KMS-11 (cell line): ENCODE measurements around the gene PCDHGA4.
A peak's percentile ranks its signal among the peaks of the same experiment; 100 is the strongest.
"Not testable (repeated sequence)": the region's sequence is repeated elsewhere in the genome, so short reads cannot be mapped to it uniquely, and the experiment has no call there.

Experiments used
- H2AFZ ChIP-seq: fragments of 200-600 bp; sonication (generic); 2 replicates; pipeline ENCODE4 v1.6.1; 2016; ENCODE audit warnings: antibody characterized with exemption, mixed run types, low read depth
- H3K27ac ChIP-seq: fragments of 200-600 bp; sonication (generic); 2 replicates; pipeline ENCODE4 v1.6.1; 2016; ENCODE audit warnings: mild to moderate bottlenecking, mixed run types
- H3K27me3 ChIP-seq: fragments of 200-600 bp; sonication (generic); 2 replicates; pipeline ENCODE4 v1.6.1; 2017; ENCODE audit warnings: mild to moderate bottlenecking, low read depth, mixed run types, moderate library complexity; ENCODE audit not compliant: insufficient read depth
- H3K36me3 ChIP-seq: fragments of 200-600 bp; sonication (generic); 2 replicates; pipeline ENCODE4 v1.6.1; 2017; ENCODE audit warnings: mild to moderate bottlenecking, mixed run types; ENCODE audit not compliant: insufficient read depth
- H3K4me1 ChIP-seq: fragments of 200-600 bp; sonication (generic); 2 replicates; pipeline ENCODE4 v1.6.1; 2016; ENCODE audit warnings: mild to moderate bottlenecking, low read depth, mixed run types; ENCODE audit not compliant: poor library complexity, severe bottlenecking
- H3K4me2 ChIP-seq: fragments of 200-600 bp; sonication (generic); 2 replicates; pipeline ENCODE4 v1.7.0; 2016; ENCODE audit warnings: mild to moderate bottlenecking, mixed run types
- H3K4me3 ChIP-seq: fragments of 200-600 bp; sonication (generic); IDR thresholded peaks from 2 replicates; pipeline ENCODE4 v1.6.1; 2017; ENCODE audit warnings: low read depth, low read length, mixed read lengths; ENCODE audit not compliant: insufficient read depth
- H3K79me2 ChIP-seq: fragments of 200-600 bp; sonication (generic); 2 replicates; pipeline ENCODE4 v1.6.1; 2016; ENCODE audit warnings: low read depth, mixed run types; ENCODE audit not compliant: insufficient read depth
- H3K9ac ChIP-seq: fragments of 200-600 bp; sonication (generic); 2 replicates; pipeline ENCODE4 v1.6.1; 2016; ENCODE audit warnings: mild to moderate bottlenecking, mixed run types
- H4K20me1 ChIP-seq: fragments of 200-600 bp; sonication (generic); 2 replicates; pipeline ENCODE4 v1.6.1; 2016; ENCODE audit warnings: mild to moderate bottlenecking, mixed run types; ENCODE audit not compliant: insufficient read depth
- TF ChIP-seq, protein P1 (sequence below): fragments of 200-600 bp; sonication (generic); conservative IDR thresholded peaks from 2 replicates; pipeline ENCODE4 v1.6.1; 2017; ENCODE audit warnings: low read depth, mild to moderate bottlenecking, antibody characterized with exemption, low read length, moderate library complexity, mixed read lengths

The PCDHGA4 gene

DNA sequence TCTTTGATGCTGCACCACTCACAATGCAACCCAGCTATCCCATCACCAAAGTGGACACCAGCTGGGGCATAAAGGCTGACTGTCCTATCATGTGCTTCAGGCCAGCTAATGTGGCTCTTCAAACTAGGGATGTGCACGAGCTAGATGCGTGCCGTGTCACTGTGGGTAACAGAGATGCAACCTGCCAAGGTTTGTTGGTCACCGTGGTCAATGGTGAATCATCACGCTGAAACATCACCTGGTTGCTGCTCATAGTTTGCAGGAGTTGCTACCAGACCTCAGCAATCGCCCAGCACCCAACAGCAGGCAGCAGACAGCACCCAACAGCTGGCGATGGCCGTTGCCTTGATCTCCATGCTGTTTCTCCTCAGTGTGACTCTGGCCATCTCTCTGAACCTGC is 26.6 kb upstream of the PCDHGA4 start:
- no peak overlapping the region for H3K4me2 ChIP-seq
- no peak overlapping the region for H3K9ac ChIP-seq
- no peaks in the 10 kb centered on the region for H4K20me1 ChIP-seq
- H3K36me3 ChIP-seq: no peaks in the 10 kb centered on the region
- H3K79me2 ChIP-seq: no peaks in the 10 kb centered on the region
- H2AFZ ChIP-seq: no peak overlapping the region
- no peak overlapping the region for H3K27ac ChIP-seq
- TF ChIP-seq, protein P1, sequence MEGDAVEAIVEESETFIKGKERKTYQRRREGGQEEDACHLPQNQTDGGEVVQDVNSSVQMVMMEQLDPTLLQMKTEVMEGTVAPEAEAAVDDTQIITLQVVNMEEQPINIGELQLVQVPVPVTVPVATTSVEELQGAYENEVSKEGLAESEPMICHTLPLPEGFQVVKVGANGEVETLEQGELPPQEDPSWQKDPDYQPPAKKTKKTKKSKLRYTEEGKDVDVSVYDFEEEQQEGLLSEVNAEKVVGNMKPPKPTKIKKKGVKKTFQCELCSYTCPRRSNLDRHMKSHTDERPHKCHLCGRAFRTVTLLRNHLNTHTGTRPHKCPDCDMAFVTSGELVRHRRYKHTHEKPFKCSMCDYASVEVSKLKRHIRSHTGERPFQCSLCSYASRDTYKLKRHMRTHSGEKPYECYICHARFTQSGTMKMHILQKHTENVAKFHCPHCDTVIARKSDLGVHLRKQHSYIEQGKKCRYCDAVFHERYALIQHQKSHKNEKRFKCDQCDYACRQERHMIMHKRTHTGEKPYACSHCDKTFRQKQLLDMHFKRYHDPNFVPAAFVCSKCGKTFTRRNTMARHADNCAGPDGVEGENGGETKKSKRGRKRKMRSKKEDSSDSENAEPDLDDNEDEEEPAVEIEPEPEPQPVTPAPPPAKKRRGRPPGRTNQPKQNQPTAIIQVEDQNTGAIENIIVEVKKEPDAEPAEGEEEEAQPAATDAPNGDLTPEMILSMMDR: no peak
- H3K4me1 ChIP-seq: no peaks in the 10 kb centered on the region
- no peaks in the 10 kb centered on the region for H3K27me3 ChIP-seq
- no peak overlapping the region for H3K4me3 ChIP-seq

DNA sequence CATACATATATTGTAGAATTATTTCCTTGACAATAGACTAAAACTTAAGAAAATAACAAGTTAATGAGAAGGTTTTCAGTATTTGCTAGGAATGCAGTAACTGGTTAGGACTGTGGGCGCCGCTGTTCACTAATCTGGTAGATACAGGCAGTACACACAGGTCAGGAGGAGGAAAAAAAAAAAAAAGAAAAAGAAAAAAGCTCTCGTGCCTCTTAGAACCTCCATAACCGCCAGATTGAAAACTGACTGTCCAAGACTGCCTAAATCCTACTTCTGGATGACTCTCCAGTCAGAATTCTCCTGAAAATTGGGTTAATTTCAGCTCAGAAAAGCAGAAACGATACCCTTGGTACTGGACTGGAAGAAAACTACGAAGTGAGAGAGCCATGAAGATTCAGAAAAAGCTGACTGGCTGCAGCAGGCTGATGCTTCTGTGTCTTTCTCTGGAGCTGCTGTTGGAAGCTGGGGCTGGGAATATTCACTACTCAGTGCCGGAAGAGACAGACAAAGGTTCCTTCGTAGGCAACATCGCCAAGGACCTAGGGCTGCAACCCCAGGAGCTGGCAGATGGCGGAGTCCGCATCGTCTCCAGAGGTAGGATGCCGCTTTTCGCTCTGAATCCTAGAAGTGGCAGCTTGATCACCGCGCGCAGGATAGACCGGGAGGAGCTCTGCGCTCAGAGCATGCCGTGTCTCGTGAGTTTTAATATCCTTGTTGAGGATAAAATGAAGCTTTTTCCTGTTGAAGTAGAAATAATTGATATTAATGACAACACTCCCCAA is 24.3 kb upstream of the PCDHGA4 start, which contains the start of gene PCDHGA1:
Gene PCDHGA1 (plus strand): TSS at position 216 of the 782 bp plus-strand sequence.
- Histone ChIP-seq H3K4me3 (no peak within 1 kb of the TSS), H3K4me1 (no peaks in the 10 kb centered on the region), H3K4me2 (no peak within 1 kb of the TSS), H4K20me1 (no peaks in the 10 kb centered on the region), H3K36me3 (no peaks in the 10 kb centered on the region), H2AFZ (no peak within 1 kb of the TSS), H3K79me2 (no peaks in the 10 kb centered on the region), H3K9ac (no peak within 1 kb of the TSS), H3K27me3 (no peaks in the 10 kb centered on the region), H3K27ac (no peak within 1 kb of the TSS)
- TF ChIP-seq, protein P1: no peak

DNA sequence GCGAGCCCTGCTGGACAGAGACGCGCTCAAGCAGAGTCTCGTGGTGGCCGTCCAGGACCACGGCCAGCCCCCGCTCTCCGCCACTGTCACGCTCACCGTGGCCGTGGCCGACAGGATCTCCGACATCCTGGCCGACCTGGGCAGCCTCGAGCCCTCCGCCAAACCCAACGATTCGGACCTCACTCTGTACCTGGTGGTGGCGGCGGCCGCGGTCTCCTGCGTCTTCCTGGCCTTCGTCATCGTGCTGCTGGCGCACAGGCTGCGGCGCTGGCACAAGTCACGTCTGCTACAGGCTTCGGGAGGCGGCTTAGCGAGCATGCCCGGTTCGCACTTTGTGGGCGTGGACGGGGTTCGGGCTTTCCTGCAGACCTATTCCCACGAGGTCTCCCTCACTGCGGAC is 22.2 kb upstream of the PCDHGA4 start:
- H3K4me1 ChIP-seq, H3K4me3 ChIP-seq, H4K20me1 ChIP-seq, H2AFZ ChIP-seq, H3K9ac ChIP-seq, H3K79me2 ChIP-seq, H3K27ac ChIP-seq, H3K27me3 ChIP-seq, H3K36me3 ChIP-seq, H3K4me2 ChIP-seq: not testable (repeated sequence)

DNA sequence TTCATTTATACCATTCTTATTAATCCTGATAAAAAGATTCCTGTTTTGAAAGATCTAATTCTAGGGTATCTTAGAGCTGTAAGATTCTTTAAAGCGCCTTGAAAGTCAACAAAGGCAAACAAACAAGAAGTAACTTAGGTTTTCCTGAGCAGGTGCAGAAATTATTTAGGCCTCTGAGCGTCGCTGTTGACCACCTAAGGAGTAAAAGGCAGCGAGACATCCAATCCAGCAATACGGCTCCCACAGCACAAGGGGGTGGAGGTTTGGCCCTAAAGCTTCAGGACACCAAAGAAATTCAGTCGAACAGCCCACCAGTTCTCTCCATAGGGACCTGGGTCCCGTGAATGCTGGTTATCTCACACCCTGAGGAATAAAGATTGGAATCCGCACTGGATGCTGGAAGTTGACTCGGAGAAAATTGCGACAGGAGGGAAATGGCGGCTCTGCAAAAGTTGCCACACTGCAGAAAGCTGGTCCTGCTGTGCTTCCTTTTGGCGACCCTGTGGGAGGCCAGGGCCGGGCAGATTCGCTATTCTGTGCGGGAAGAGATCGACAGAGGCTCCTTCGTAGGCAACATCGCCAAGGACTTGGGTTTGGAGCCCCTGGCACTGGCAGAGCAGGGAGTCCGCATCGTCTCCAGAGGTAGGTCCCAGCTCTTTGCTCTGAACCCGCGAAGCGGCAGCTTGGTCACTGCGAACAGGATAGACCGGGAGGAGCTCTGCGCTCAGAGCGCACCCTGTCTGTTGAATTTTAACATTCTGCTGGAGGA is 16.1 kb upstream of the PCDHGA4 start, which contains the start of gene PCDHGA2:
Gene PCDHGA2 (plus strand): TSS at position 223 of the 769 bp plus-strand sequence.
- Histone ChIP-seq H3K4me1 (no peaks in the 10 kb centered on the region), H3K27ac (no peak within 1 kb of the TSS), H4K20me1 (no peaks in the 10 kb centered on the region), H3K9ac (no peak within 1 kb of the TSS), H3K4me3 (no peak within 1 kb of the TSS), H3K36me3 (no peaks in the 10 kb centered on the region), H3K79me2 (no peaks in the 10 kb centered on the region), H3K4me2 (no peak within 1 kb of the TSS), H2AFZ (no peak within 1 kb of the TSS), H3K27me3 (no peaks in the 10 kb centered on the region)
- TF ChIP-seq, protein P1: 0 out of 2 replicates have a peak, but pooled peaks have one; percentile 14

DNA sequence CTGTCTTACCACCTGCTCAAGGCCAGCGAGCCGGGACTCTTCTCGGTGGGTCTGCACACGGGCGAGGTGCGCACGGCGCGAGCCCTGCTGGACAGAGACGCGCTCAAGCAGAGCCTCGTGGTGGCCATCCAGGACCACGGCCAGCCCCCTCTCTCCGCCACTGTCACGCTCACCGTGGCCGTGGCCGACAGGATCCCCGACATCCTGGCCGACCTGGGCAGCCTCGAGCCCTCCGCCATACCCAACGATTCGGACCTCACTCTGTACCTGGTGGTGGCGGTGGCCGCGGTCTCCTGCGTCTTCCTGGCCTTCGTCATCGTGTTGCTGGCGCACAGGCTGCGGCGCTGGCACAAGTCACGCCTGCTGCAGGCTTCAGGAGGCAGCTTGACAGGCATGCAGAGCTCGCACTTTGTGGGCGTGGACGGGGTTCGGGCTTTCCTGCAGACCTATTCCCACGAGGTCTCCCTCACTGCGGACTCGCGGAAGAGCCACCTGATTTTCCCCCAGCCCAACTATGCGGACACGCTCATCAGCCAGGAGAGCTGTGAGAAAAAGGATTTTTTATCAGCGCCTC is 14.0 kb upstream of the PCDHGA4 start:
- not testable (repeated sequence) for H3K27ac ChIP-seq, H4K20me1 ChIP-seq, H3K79me2 ChIP-seq, H3K4me1 ChIP-seq, H3K4me3 ChIP-seq, H3K9ac ChIP-seq, H3K4me2 ChIP-seq, H3K36me3 ChIP-seq, H2AFZ ChIP-seq, H3K27me3 ChIP-seq
